ENCODE data around the gene GPR82.

GPR82 gene

GRCh38 chrX:41695426-41695825, 28.6 kb upstream of the GPR82 start:
- Histone ChIP-seq H2BK120ac (ENCODE audit: low read depth, low read length) (no peak overlapping the region), H3K9ac (ENCODE audit: low read length) (no peak overlapping the region), H4K5ac (ENCODE audit: low read length) (no peak overlapping the region), H2AK5ac (ENCODE audit: low read length) (no peak overlapping the region), H3K27ac (ENCODE audit: low read depth, low read length) (no peak overlapping the region), H3K4me1 (ENCODE audit: control insufficient read depth, low read depth, low read length) (no peaks in the 10 kb centered on the region), H3K27me3 (ENCODE audit: insufficient read depth, low read length, poor library complexity) (no peaks in the 10 kb centered on the region), H2BK15ac (replicated peaks; ENCODE audit: low read depth) (no peak overlapping the region), H3K79me1 (ENCODE audit: low read length) (no peaks in the 10 kb centered on the region), H3K4ac (ENCODE audit: low read depth, low read length) (no peak overlapping the region), H4K8ac (ENCODE audit: low read depth, low read length) (no peak overlapping the region), H3K79me2 (ENCODE audit: control insufficient read depth, insufficient read depth, low read length) (no peaks in the 10 kb centered on the region), H3K4me3 (ENCODE audit: low read length) (no peak overlapping the region), H3K23ac (ENCODE audit: low read length) (no peak overlapping the region), H2BK5ac (ENCODE audit: low read length) (no peak overlapping the region), H3K56ac (ENCODE audit: low read length) (no peak overlapping the region), H3K36me3 (ENCODE audit: control insufficient read depth, insufficient read depth, low read length) (no peaks in the 10 kb centered on the region), H3K18ac (ENCODE audit: low read length) (no peak overlapping the region), H3K4me2 (ENCODE audit: low read length) (no peak overlapping the region)
- no CpG with 5 or more reads among the region's 7 CpGs for WGBS (ENCODE audit: extremely low coverage, insufficient coverage, low lambda C conversion rate)
- DNase-seq = peak; percentile 30

GRCh38 chrX:41703574-41704029, 20.4 kb upstream of the GPR82 start:
- H3K9ac ChIP-seq (ENCODE audit: low read length) = no peak overlapping the region
- no peak overlapping the region for H3K4me3 ChIP-seq (ENCODE audit: low read length)
- no peak overlapping the region for H2BK120ac ChIP-seq (ENCODE audit: low read depth, low read length)
- no peaks in the 10 kb centered on the region for H3K79me1 ChIP-seq (ENCODE audit: low read length)
- no peak overlapping the region for H4K8ac ChIP-seq (ENCODE audit: low read depth, low read length)
- H2AK5ac ChIP-seq (ENCODE audit: low read length) = no peak overlapping the region
- no peaks in the 10 kb centered on the region for H3K79me2 ChIP-seq (ENCODE audit: control insufficient read depth, insufficient read depth, low read length)
- no peak for DNase-seq
- H3K18ac ChIP-seq (ENCODE audit: low read length) = no peak overlapping the region
- H3K4ac ChIP-seq (ENCODE audit: low read depth, low read length) = no peak overlapping the region
- no peak overlapping the region for H3K56ac ChIP-seq (ENCODE audit: low read length)
- no peaks in the 10 kb centered on the region for H3K36me3 ChIP-seq (ENCODE audit: control insufficient read depth, insufficient read depth, low read length)
- H3K23ac ChIP-seq (ENCODE audit: low read length) = no peak overlapping the region
- H4K5ac ChIP-seq (ENCODE audit: low read length) = no peak overlapping the region
- no peaks in the 10 kb centered on the region for H3K4me1 ChIP-seq (ENCODE audit: control insufficient read depth, low read depth, low read length)
- no peak overlapping the region for H3K4me2 ChIP-seq (ENCODE audit: low read length)
- no peak overlapping the region for H2BK5ac ChIP-seq (ENCODE audit: low read length)
- no peaks in the 10 kb centered on the region for H3K27me3 ChIP-seq (ENCODE audit: insufficient read depth, low read length, poor library complexity)
- H2BK15ac ChIP-seq (replicated peaks; ENCODE audit: low read depth) = no peak overlapping the region
- H3K27ac ChIP-seq (ENCODE audit: low read depth, low read length) = no peak overlapping the region

GRCh38 chrX:41705042-41705441, 18.9 kb upstream of the GPR82 start:
- Histone ChIP-seq H3K4me1 (ENCODE audit: control insufficient read depth, low read depth, low read length) (no peaks in the 10 kb centered on the region), H3K36me3 (ENCODE audit: control insufficient read depth, insufficient read depth, low read length) (no peaks in the 10 kb centered on the region), H3K79me1 (ENCODE audit: low read length) (no peaks in the 10 kb centered on the region), H3K9ac (ENCODE audit: low read length) (no peak overlapping the region), H3K4me2 (ENCODE audit: low read length) (no peak overlapping the region), H3K4ac (ENCODE audit: low read depth, low read length) (no peak overlapping the region), H2BK120ac (ENCODE audit: low read depth, low read length) (no peak overlapping the region), H3K23ac (ENCODE audit: low read length) (no peak overlapping the region), H3K4me3 (ENCODE audit: low read length) (no peak overlapping the region), H3K18ac (ENCODE audit: low read length) (no peak overlapping the region), H3K56ac (ENCODE audit: low read length) (no peak overlapping the region), H2BK5ac (ENCODE audit: low read length) (no peak overlapping the region), H4K8ac (ENCODE audit: low read depth, low read length) (no peak overlapping the region), H2AK5ac (ENCODE audit: low read length) (no peak overlapping the region), H2BK15ac (replicated peaks; ENCODE audit: low read depth) (no peak overlapping the region), H3K27ac (ENCODE audit: low read depth, low read length) (no peak overlapping the region), H3K79me2 (ENCODE audit: control insufficient read depth, insufficient read depth, low read length) (no peaks in the 10 kb centered on the region), H4K5ac (ENCODE audit: low read length) (no peak overlapping the region), H3K27me3 (ENCODE audit: insufficient read depth, low read length, poor library complexity) (no peaks in the 10 kb centered on the region)
- no CpG with 5 or more reads among the region's 1 CpG for WGBS (ENCODE audit: extremely low coverage, insufficient coverage, low lambda C conversion rate)
- DNase-seq = no peak

- H2BK15ac ChIP-seq (replicated peaks; ENCODE audit: low read depth) = no peak overlapping the region
- no peak overlapping the region for H4K5ac ChIP-seq (ENCODE audit: low read length)
- no peak overlapping the region for H2BK120ac ChIP-seq (ENCODE audit: low read depth, low read length)
- H3K18ac ChIP-seq (ENCODE audit: low read length) = no peak overlapping the region
- H3K4me3 ChIP-seq (ENCODE audit: low read length) = no peak overlapping the region
- no peak overlapping the region for H2BK5ac ChIP-seq (ENCODE audit: low read length)
- H3K36me3 ChIP-seq (ENCODE audit: control insufficient read depth, insufficient read depth, low read length) = no peaks in the 10 kb centered on the region
- H3K56ac ChIP-seq (ENCODE audit: low read length) = no peak overlapping the region
- no peaks in the 10 kb centered on the region for H3K79me1 ChIP-seq (ENCODE audit: low read length)
- H3K4me2 ChIP-seq (ENCODE audit: low read length) = no peak overlapping the region
- H3K27me3 ChIP-seq (ENCODE audit: insufficient read depth, low read length, poor library complexity) = no peaks in the 10 kb centered on the region
- WGBS (ENCODE audit: extremely low coverage, insufficient coverage, low lambda C conversion rate) = no CpG with 5 or more reads among the region's 3 CpGs
- no peak for DNase-seq
- H3K4ac ChIP-seq (ENCODE audit: low read depth, low read length) = no peak overlapping the region
- H4K8ac ChIP-seq (ENCODE audit: low read depth, low read length) = no peak overlapping the region
- no peak overlapping the region for H3K27ac ChIP-seq (ENCODE audit: low read depth, low read length)
- H3K9ac ChIP-seq (ENCODE audit: low read length) = no peak overlapping the region
- H3K4me1 ChIP-seq (ENCODE audit: control insufficient read depth, low read depth, low read length) = no peaks in the 10 kb centered on the region
- H2AK5ac ChIP-seq (ENCODE audit: low read length) = no peak overlapping the region
- no peaks in the 10 kb centered on the region for H3K79me2 ChIP-seq (ENCODE audit: control insufficient read depth, insufficient read depth, low read length)
- no peak overlapping the region for H3K23ac ChIP-seq (ENCODE audit: low read length)
Measured at GRCh38 chrX:41705680-41706374, 18.2 kb upstream of the GPR82 start.

GRCh38 chrX:41707218-41707617, 16.8 kb upstream of the GPR82 start:
- Histone ChIP-seq H3K4me3 (ENCODE audit: low read length) (no peak overlapping the region), H4K5ac (ENCODE audit: low read length) (no peak overlapping the region), H3K4me1 (ENCODE audit: control insufficient read depth, low read depth, low read length) (no peaks in the 10 kb centered on the region), H3K36me3 (ENCODE audit: control insufficient read depth, insufficient read depth, low read length) (no peaks in the 10 kb centered on the region), H2AK5ac (ENCODE audit: low read length) (no peak overlapping the region), H3K27ac (ENCODE audit: low read depth, low read length) (no peak overlapping the region), H3K9ac (ENCODE audit: low read length) (no peak overlapping the region), H2BK120ac (ENCODE audit: low read depth, low read length) (no peak overlapping the region), H3K4me2 (ENCODE audit: low read length) (no peak overlapping the region), H3K18ac (ENCODE audit: low read length) (no peak overlapping the region), H2BK15ac (replicated peaks; ENCODE audit: low read depth) (no peak overlapping the region), H4K8ac (ENCODE audit: low read depth, low read length) (no peak overlapping the region), H2BK5ac (ENCODE audit: low read length) (no peak overlapping the region), H3K56ac (ENCODE audit: low read length) (no peak overlapping the region), H3K23ac (ENCODE audit: low read length) (no peak overlapping the region), H3K4ac (ENCODE audit: low read depth, low read length) (no peak overlapping the region), H3K27me3 (ENCODE audit: insufficient read depth, low read length, poor library complexity) (no peaks in the 10 kb centered on the region), H3K79me2 (ENCODE audit: control insufficient read depth, insufficient read depth, low read length) (no peaks in the 10 kb centered on the region), H3K79me1 (ENCODE audit: low read length) (no peaks in the 10 kb centered on the region)
- no peak for DNase-seq
- WGBS (ENCODE audit: extremely low coverage, insufficient coverage, low lambda C conversion rate) = no CpG with 5 or more reads among the region's 1 CpG

- no peak overlapping the region for H3K9ac ChIP-seq (ENCODE audit: low read length)
- H3K4ac ChIP-seq (ENCODE audit: low read depth, low read length) = no peak overlapping the region
- H2BK120ac ChIP-seq (ENCODE audit: low read depth, low read length) = no peak overlapping the region
- H3K56ac ChIP-seq (ENCODE audit: low read length) = no peak overlapping the region
- H2BK15ac ChIP-seq (replicated peaks; ENCODE audit: low read depth) = no peak overlapping the region
- no peak overlapping the region for H2AK5ac ChIP-seq (ENCODE audit: low read length)
- no CpG with 5 or more reads among the region's 3 CpGs for WGBS (ENCODE audit: extremely low coverage, insufficient coverage, low lambda C conversion rate)
- H3K4me3 ChIP-seq (ENCODE audit: low read length) = no peak overlapping the region
- H4K5ac ChIP-seq (ENCODE audit: low read length) = no peak overlapping the region
- no peak overlapping the region for H3K18ac ChIP-seq (ENCODE audit: low read length)
- no peak overlapping the region for H3K4me2 ChIP-seq (ENCODE audit: low read length)
- no peak overlapping the region for H3K27ac ChIP-seq (ENCODE audit: low read depth, low read length)
- no peak overlapping the region for H4K8ac ChIP-seq (ENCODE audit: low read depth, low read length)
- H3K4me1 ChIP-seq (ENCODE audit: control insufficient read depth, low read depth, low read length) = no peaks in the 10 kb centered on the region
- no peaks in the 10 kb centered on the region for H3K36me3 ChIP-seq (ENCODE audit: control insufficient read depth, insufficient read depth, low read length)
- no peaks in the 10 kb centered on the region for H3K79me1 ChIP-seq (ENCODE audit: low read length)
- no peak overlapping the region for H2BK5ac ChIP-seq (ENCODE audit: low read length)
- DNase-seq = no peak
- no peak overlapping the region for H3K23ac ChIP-seq (ENCODE audit: low read length)
- no peaks in the 10 kb centered on the region for H3K27me3 ChIP-seq (ENCODE audit: insufficient read depth, low read length, poor library complexity)
- H3K79me2 ChIP-seq (ENCODE audit: control insufficient read depth, insufficient read depth, low read length) = no peaks in the 10 kb centered on the region
Measured at GRCh38 chrX:41708486-41708885, 15.5 kb upstream of the GPR82 start.

Data from mesendoderm (in vitro differentiated cells).